SK-N-SH (cell line): Measurements from ENCODE around the gene MAP3K13. TPM values are rescaled to one million over a fixed set of nuclear protein-coding genes. Genes with fewer than 3 reads are reported as not detected.

ENCODE experiments used
- CTCF ChIA-PET: fragments of 300-600, 350-600 bp; formaldehyde crosslinking; extraction: SDS; loops from one replicate; lab custom pipeline; 2021; lab: Yijun Ruan, JAX
- POLR2A ChIA-PET: fragments of 350-600 bp; sonication (Branson Sonifier 250); formaldehyde crosslinking; extraction: SDS; loops from one replicate; lab custom pipeline; 2020; ENCODE audit warnings: antibody characterized with exemption, inconsistent platforms; lab: Yijun Ruan, JAX
- DNase-seq: peaks from one replicate; pipeline ENCODE4 v3.0.0; 2012
- H2AFZ ChIP-seq: fragments of 200-600 bp; sonication (generic); 2 replicates; pipeline ENCODE4 v1.8.1; 2016; ENCODE audit warnings: antibody characterized with exemption, mild to moderate bottlenecking, low read depth
- H3F3A ChIP-seq: fragments of 200-600 bp; sonication (generic); replicated peaks from 2 replicates; pipeline ENCODE3; 2016; ENCODE audit warnings: antibody characterized with exemption, mild to moderate bottlenecking; ENCODE audit not compliant: insufficient read depth
- H3K27ac ChIP-seq, 2 experiments: fragments of 200-500 bp in 1 of 2; fragments of 200-600 bp in 1 of 2; sonication (Bioruptor generic) in 1 of 2; sonication (generic), shearing (Covaris generic) in 1 of 2; 2 replicates each; pipeline versions ENCODE4 v1.5.1 to v1.6.1; 2014 to 2016; ENCODE audit warnings: low read depth in 2 of 2, inconsistent platforms in 1 of 2, low read length in 1 of 2, mild to moderate bottlenecking in 1 of 2, mixed read lengths in 1 of 2
- H3K27me3 ChIP-seq: fragments of 200-600 bp; sonication (generic), shearing (Covaris generic); 2 replicates; pipeline ENCODE4 v1.6.1; 2016; ENCODE audit warnings: mixed run types; ENCODE audit not compliant: insufficient read depth
- H3K36me3 ChIP-seq, 2 experiments: fragments of 200-500 bp in 1 of 2; fragments of 200-600 bp in 1 of 2; sonication (Bioruptor generic) in 1 of 2; sonication (generic) in 1 of 2; replicated peaks in 1 of 2; 2 replicates each; pipeline versions ENCODE3 to v1.5.1; 2014 to 2016; ENCODE audit warnings: low read length in 1 of 2, mild to moderate bottlenecking in 1 of 2; ENCODE audit not compliant: insufficient read depth in 2 of 2, control insufficient read depth in 1 of 2
- H3K4me1 ChIP-seq, 2 experiments: fragments of 200-500 bp in 1 of 2; fragments of 200-600 bp in 1 of 2; sonication (Bioruptor generic) in 1 of 2; sonication (generic), shearing (Covaris generic) in 1 of 2; 2 replicates each; pipeline versions ENCODE4 v1.5.1 to v1.6.1; 2014 to 2016; ENCODE audit warnings: low read depth in 1 of 2, low read length in 1 of 2, mixed run types in 1 of 2; ENCODE audit not compliant: insufficient read depth in 2 of 2, control insufficient read depth in 1 of 2
- H3K4me2 ChIP-seq: fragments of 200-600 bp; sonication (generic), shearing (Covaris generic); 2 replicates; pipeline ENCODE4 v1.6.1; 2017; ENCODE audit warnings: mixed run types
- H3K4me3 ChIP-seq, 2 experiments: fragments of 200-500 bp in 1 of 2; fragments of 200-600 bp in 1 of 2; sonication (Bioruptor generic) in 1 of 2; sonication (generic), shearing (Covaris generic) in 1 of 2; 2 replicates each; pipeline versions ENCODE4 v1.5.1 to v1.8.1; 2014 to 2016; ENCODE audit warnings: low read depth in 2 of 2, inconsistent platforms in 1 of 2, low read length in 1 of 2, mild to moderate bottlenecking in 1 of 2, mixed read lengths in 1 of 2, moderate library complexity in 1 of 2
- H3K79me2 ChIP-seq: fragments of 200-600 bp; sonication (generic); 2 replicates; pipeline ENCODE4 v1.8.1; 2017; ENCODE audit warnings: mild to moderate bottlenecking; ENCODE audit not compliant: insufficient read depth
- H3K9ac ChIP-seq: fragments of 200-600 bp; sonication (generic); 2 replicates; pipeline ENCODE4 v1.6.1; 2017; ENCODE audit warnings: mixed run types
- H3K9me2 ChIP-seq: fragments of 200-600 bp; sonication (generic); 2 replicates; pipeline ENCODE4 v1.6.1; 2017; ENCODE audit warnings: mixed run types
- H3K9me3 ChIP-seq: fragments of 200-600 bp; sonication (generic); 2 replicates; pipeline ENCODE4 v1.6.1; 2017; ENCODE audit warnings: mixed run types, mild to moderate bottlenecking, moderate library complexity
- H4K20me1 ChIP-seq: fragments of 200-600 bp; sonication (generic); 2 replicates; pipeline ENCODE4 v1.6.1; 2017; ENCODE audit warnings: mild to moderate bottlenecking, mixed run types; ENCODE audit not compliant: insufficient read depth
- CHD2 ChIP-seq: fragments of 150-350 bp; IDR thresholded peaks from 2 replicates; pipeline ENCODE4 v1.6.1; 2018; ENCODE audit warnings: low read length; ENCODE audit not compliant: partially characterized antibody
- ELF1 ChIP-seq: IDR thresholded peaks from 2 replicates; pipeline ENCODE4 v1.4.0; 2012
- EZH2phosphoT487 ChIP-seq: fragments of 200-600 bp; sonication (generic); IDR thresholded peaks from 2 replicates; pipeline ENCODE4 v1.6.1; 2017; ENCODE audit warnings: low read depth, mixed run types, mild to moderate bottlenecking, antibody characterized with exemption, moderate library complexity, borderline replicate concordance
- GABPA ChIP-seq: IDR thresholded peaks from 2 replicates; pipeline ENCODE4 v1.4.0; 2012; ENCODE audit warnings: low read depth, mild to moderate bottlenecking
- GATA2 ChIP-seq: sonication (generic); formaldehyde crosslinking; IDR thresholded peaks from 2 replicates; pipeline ENCODE4 v1.5.0; 2020; ENCODE audit warnings: mild to moderate bottlenecking, missing genetic modification reagents
- MXI1 ChIP-seq: IDR thresholded peaks from 2 replicates; pipeline ENCODE4 v1.6.1; 2012; ENCODE audit warnings: mild to moderate bottlenecking, low read depth, low read length, improper control_type of control experiment
- RCOR1 ChIP-seq: fragments of 150-350 bp; IDR thresholded peaks from 2 replicates; pipeline ENCODE4 v1.6.1; 2017; ENCODE audit warnings: antibody characterized with exemption, low read length
- RFX5 ChIP-seq: IDR thresholded peaks from 2 replicates; pipeline ENCODE4 v1.6.1; 2012; ENCODE audit warnings: mild to moderate bottlenecking, improper control_type of control experiment, low read length
- SIN3A ChIP-seq: IDR thresholded peaks from 2 replicates; pipeline ENCODE4 v1.6.1; 2012; ENCODE audit warnings: low read depth, mild to moderate bottlenecking, low read length, moderate library complexity, borderline replicate concordance
- SMC3 ChIP-seq: IDR thresholded peaks from 2 replicates; pipeline ENCODE4 v1.6.1; 2012; ENCODE audit warnings: low read depth, low read length, improper control_type of control experiment
- TAF1 ChIP-seq: IDR thresholded peaks from 2 replicates; pipeline ENCODE4 v1.6.1; 2012; ENCODE audit warnings: low read depth, mild to moderate bottlenecking, low read length, moderate library complexity, borderline replicate concordance
- TCF12 ChIP-seq: IDR thresholded peaks from 2 replicates; pipeline ENCODE4 v1.4.0; 2012
- YY1 ChIP-seq: IDR thresholded peaks from 2 replicates; pipeline ENCODE4 v1.4.0; 2012; ENCODE audit warnings: low read depth, mild to moderate bottlenecking
- WGBS: methylation state at CpG from one replicate; pipeline ENCODE4 v1.1.6; 2017; ENCODE audit warnings: low lambda C conversion rate; 5-methylcytosine and 5-hydroxymethylcytosine counted together
- polyA plus RNA-seq, 3 experiments: library from polyadenylated mRNA; depleted of rRNA; stranded (reverse); fragments of >200 nt; gene quantifications; 2 replicates each; pipeline ENCODE4 v1.2.3, GENCODE V29; 2012
- TF ChIP-seq, protein P1 (sequence below): IDR thresholded peaks from 2 replicates; pipeline ENCODE4 v1.4.0; 2012; ENCODE audit warnings: low read depth, borderline replicate concordance
- TF ChIP-seq, protein P2 (sequence below): IDR thresholded peaks from 2 replicates; pipeline ENCODE4; 2012
- TF ChIP-seq, protein P3 (sequence below): fragments of 150-350 bp; IDR thresholded peaks from 2 replicates; pipeline ENCODE4 v1.6.1; 2016; ENCODE audit warnings: mild to moderate bottlenecking, low read depth, low read length
- TF ChIP-seq, protein P4 (sequence below): IDR thresholded peaks from 2 replicates; pipeline ENCODE4 v1.6.1; 2012; ENCODE audit warnings: mild to moderate bottlenecking, low read depth, low read length, moderate library complexity
- TF ChIP-seq, protein P5 (sequence below): IDR thresholded peaks from 2 replicates; pipeline ENCODE4 v1.4.0; 2012; ENCODE audit warnings: low read depth
- TF ChIP-seq, protein P6 (sequence below): fragments of 150-350 bp; IDR thresholded peaks from 2 replicates; pipeline ENCODE4 v1.6.1; 2017; ENCODE audit warnings: antibody characterized with exemption, low read length, low read depth, borderline replicate concordance
- TF ChIP-seq, protein P7 (sequence below): IDR thresholded peaks from 2 replicates; pipeline ENCODE4 v1.4.0; 2012; ENCODE audit warnings: low read depth, borderline replicate concordance

Gene MAP3K13
- polyA plus RNA-seq, 1 of the 3 experiments (the other 2 are of a cell fraction): 9.1 TPM

DNA sequence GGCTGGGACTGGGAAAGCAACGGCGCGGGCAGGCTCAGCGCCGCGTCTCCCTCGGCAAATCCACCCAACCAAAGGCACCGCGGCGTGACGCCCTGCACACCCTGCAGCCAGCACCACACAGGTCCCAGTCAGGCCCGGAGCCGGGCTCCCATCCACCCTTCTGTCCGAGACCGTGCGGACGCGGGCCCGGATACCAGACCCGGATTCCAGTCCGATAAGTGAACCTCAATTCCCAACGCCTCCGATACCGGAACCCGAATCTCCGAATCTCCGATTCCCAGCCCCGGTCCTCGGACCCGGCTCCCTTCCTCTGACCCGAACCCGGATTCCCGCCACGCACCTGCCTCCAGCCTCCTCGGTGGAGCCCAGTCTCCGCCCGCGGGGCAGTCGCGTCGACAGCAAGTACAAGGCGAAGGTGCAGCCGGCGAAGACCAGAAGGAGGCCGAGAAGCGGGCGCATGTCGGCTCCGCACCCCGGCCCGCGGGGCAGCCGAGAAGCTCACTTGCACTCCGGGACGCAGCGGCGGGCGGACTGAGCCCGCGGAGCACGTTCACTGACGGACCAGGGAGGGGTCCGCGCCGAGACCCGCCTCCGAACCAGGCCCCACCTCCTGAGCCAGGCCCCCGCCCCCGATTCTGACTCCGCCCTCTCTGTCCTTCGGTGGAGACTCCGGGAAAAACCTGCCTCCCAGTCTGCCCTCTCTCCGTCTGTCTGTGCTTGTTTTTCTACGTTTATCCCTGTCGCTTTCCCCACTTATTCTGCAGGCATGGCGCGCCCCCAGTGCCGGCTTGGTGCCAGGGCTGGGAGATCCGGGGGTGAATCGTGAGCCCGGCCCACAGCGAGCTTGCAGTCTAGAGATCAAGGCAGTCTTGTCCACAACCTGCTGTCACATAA lies 135.8 kb downstream of the MAP3K13 start, which contains the start of gene TMEM41A:
TSS of gene TMEM41A (minus strand) at position 533 of the 894 bp plus-strand sequence. CDS start at position 459, 74 bp downstream.
- Histone ChIP-seq H3K79me2 (peaks cover 18% of the 10 kb centered on the region; the same call in 1 of the 2 replicates), H3F3A (peaks cover 4% of the 10 kb centered on the region), H3K27me3 (no peaks in the 10 kb centered on the region), H3K9me3 (no peaks in the 10 kb centered on the region), H3K9me2 (no peaks in the 10 kb centered on the region), H3K9ac (peak within 1 kb of the TSS; percentile 93), H3K4me2 (peak within 1 kb of the TSS; percentile 94), H3K4me3 (peak within 1 kb of the TSS; percentile 77 to 99), H3K4me1 (peaks cover 0 to 4% of the 10 kb centered on the region in 2 experiments; a peak in 2 of 4 replicates), H2AFZ (peak within 1 kb of the TSS; percentile 98), H3K36me3 (peaks cover 9 to 21% of the 10 kb centered on the region in 2 experiments), H3K27ac (peak within 1 kb of the TSS; percentile 65 to 73), H4K20me1 (no peaks in the 10 kb centered on the region)
- peak; percentile 98 for DNase-seq
- ChIA-PET CTCF (interaction anchor here (1.1 kb wide), 1 partner anchor 60 kb away, joined by 3 read pairs; no protein-coding TSS in a partner anchor), POLR2A (interaction anchor here (0.6 to 1.0 kb wide), 3 partner anchors 87 to 379 kb away, joined by 3 read pairs; no protein-coding TSS in a partner anchor)
- 2% methylated on average over 22 of the region's 82 CpGs for WGBS
- TF ChIP-seq YY1: peak; percentile 65; the same call in 1 of the 2 replicates
- TF ChIP-seq, protein P1, sequence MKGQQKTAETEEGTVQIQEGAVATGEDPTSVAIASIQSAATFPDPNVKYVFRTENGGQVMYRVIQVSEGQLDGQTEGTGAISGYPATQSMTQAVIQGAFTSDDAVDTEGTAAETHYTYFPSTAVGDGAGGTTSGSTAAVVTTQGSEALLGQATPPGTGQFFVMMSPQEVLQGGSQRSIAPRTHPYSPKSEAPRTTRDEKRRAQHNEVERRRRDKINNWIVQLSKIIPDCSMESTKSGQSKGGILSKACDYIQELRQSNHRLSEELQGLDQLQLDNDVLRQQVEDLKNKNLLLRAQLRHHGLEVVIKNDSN: peak; percentile 28
- TF ChIP-seq, protein P2, sequence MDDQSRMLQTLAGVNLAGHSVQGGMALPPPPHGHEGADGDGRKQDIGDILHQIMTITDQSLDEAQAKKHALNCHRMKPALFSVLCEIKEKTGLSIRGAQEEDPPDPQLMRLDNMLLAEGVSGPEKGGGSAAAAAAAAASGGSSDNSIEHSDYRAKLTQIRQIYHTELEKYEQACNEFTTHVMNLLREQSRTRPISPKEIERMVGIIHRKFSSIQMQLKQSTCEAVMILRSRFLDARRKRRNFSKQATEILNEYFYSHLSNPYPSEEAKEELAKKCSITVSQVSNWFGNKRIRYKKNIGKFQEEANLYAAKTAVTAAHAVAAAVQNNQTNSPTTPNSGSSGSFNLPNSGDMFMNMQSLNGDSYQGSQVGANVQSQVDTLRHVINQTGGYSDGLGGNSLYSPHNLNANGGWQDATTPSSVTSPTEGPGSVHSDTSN: 0 out of 2 replicates have a peak, but pooled peaks have one; percentile 5
- TF ChIP-seq, protein P3, sequence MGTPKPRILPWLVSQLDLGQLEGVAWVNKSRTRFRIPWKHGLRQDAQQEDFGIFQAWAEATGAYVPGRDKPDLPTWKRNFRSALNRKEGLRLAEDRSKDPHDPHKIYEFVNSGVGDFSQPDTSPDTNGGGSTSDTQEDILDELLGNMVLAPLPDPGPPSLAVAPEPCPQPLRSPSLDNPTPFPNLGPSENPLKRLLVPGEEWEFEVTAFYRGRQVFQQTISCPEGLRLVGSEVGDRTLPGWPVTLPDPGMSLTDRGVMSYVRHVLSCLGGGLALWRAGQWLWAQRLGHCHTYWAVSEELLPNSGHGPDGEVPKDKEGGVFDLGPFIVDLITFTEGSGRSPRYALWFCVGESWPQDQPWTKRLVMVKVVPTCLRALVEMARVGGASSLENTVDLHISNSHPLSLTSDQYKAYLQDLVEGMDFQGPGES: no peak
- TF ChIP-seq SIN3A: peak; percentile 86; the same call in 1 of the 2 replicates
- TF ChIP-seq, protein P4, sequence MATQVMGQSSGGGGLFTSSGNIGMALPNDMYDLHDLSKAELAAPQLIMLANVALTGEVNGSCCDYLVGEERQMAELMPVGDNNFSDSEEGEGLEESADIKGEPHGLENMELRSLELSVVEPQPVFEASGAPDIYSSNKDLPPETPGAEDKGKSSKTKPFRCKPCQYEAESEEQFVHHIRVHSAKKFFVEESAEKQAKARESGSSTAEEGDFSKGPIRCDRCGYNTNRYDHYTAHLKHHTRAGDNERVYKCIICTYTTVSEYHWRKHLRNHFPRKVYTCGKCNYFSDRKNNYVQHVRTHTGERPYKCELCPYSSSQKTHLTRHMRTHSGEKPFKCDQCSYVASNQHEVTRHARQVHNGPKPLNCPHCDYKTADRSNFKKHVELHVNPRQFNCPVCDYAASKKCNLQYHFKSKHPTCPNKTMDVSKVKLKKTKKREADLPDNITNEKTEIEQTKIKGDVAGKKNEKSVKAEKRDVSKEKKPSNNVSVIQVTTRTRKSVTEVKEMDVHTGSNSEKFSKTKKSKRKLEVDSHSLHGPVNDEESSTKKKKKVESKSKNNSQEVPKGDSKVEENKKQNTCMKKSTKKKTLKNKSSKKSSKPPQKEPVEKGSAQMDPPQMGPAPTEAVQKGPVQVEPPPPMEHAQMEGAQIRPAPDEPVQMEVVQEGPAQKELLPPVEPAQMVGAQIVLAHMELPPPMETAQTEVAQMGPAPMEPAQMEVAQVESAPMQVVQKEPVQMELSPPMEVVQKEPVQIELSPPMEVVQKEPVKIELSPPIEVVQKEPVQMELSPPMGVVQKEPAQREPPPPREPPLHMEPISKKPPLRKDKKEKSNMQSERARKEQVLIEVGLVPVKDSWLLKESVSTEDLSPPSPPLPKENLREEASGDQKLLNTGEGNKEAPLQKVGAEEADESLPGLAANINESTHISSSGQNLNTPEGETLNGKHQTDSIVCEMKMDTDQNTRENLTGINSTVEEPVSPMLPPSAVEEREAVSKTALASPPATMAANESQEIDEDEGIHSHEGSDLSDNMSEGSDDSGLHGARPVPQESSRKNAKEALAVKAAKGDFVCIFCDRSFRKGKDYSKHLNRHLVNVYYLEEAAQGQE: peak; percentile 74
- TF ChIP-seq RCOR1: peak; percentile 61
- TF ChIP-seq SMC3: 0 out of 2 replicates have a peak, but pooled peaks have one; percentile 20
- peak; percentile 13; the same call in 1 of the 2 replicates for TF ChIP-seq TCF12
- TF ChIP-seq RFX5: no peak
- TF ChIP-seq, protein P5, sequence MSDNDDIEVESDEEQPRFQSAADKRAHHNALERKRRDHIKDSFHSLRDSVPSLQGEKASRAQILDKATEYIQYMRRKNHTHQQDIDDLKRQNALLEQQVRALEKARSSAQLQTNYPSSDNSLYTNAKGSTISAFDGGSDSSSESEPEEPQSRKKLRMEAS: peak; percentile 78
- TF ChIP-seq, protein P6, sequence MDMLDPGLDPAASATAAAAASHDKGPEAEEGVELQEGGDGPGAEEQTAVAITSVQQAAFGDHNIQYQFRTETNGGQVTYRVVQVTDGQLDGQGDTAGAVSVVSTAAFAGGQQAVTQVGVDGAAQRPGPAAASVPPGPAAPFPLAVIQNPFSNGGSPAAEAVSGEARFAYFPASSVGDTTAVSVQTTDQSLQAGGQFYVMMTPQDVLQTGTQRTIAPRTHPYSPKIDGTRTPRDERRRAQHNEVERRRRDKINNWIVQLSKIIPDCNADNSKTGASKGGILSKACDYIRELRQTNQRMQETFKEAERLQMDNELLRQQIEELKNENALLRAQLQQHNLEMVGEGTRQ: peak; percentile 35; the same call in 1 of the 2 replicates
- TF ChIP-seq TAF1: peak; percentile 97
- no peak for TF ChIP-seq EZH2phosphoT487
- TF ChIP-seq ELF1: peak; percentile 46; the same call in 1 of the 2 replicates
- TF ChIP-seq MXI1: peak; percentile 57; the same call in 1 of the 2 replicates
- TF ChIP-seq, protein P7, sequence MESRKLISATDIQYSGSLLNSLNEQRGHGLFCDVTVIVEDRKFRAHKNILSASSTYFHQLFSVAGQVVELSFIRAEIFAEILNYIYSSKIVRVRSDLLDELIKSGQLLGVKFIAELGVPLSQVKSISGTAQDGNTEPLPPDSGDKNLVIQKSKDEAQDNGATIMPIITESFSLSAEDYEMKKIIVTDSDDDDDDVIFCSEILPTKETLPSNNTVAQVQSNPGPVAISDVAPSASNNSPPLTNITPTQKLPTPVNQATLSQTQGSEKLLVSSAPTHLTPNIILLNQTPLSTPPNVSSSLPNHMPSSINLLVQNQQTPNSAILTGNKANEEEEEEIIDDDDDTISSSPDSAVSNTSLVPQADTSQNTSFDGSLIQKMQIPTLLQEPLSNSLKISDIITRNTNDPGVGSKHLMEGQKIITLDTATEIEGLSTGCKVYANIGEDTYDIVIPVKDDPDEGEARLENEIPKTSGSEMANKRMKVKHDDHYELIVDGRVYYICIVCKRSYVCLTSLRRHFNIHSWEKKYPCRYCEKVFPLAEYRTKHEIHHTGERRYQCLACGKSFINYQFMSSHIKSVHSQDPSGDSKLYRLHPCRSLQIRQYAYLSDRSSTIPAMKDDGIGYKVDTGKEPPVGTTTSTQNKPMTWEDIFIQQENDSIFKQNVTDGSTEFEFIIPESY: no peak
- TF ChIP-seq GABPA: peak; percentile 75
- no peak for TF ChIP-seq GATA2 (CRISPR knock-in tag)
- peak; percentile 87 for TF ChIP-seq CHD2
